SIG-M5 treated with dmso at 0.1 percent for 504 hours (cell line): Measurements from ENCODE around the gene ZNF614.
"Not testable (repeated sequence)": the region's sequence is repeated elsewhere in the genome, so short reads cannot be mapped to it uniquely, and the experiment has no call there.

Experiments used
- DNase-seq: peaks from one replicate; lab custom pipeline; 2025; ENCODE audit not compliant: unreplicated experiment; lab: John Stamatoyannopoulos, UW

ZNF614 gene

GRCh38 chr19:51993422-51993821 is 34.8 kb downstream of the ZNF614 start:
- no peak for DNase-seq

GRCh38 chr19:51986309-51987291 is 41.6 kb downstream of the ZNF614 start, which contains the start of gene ZNF350:
Gene ZNF350 (minus strand): TSS chr19:51986840. CDS start chr19:51974360, 12,480 bp downstream.
- peak; percentile 87 for DNase-seq

DNA sequence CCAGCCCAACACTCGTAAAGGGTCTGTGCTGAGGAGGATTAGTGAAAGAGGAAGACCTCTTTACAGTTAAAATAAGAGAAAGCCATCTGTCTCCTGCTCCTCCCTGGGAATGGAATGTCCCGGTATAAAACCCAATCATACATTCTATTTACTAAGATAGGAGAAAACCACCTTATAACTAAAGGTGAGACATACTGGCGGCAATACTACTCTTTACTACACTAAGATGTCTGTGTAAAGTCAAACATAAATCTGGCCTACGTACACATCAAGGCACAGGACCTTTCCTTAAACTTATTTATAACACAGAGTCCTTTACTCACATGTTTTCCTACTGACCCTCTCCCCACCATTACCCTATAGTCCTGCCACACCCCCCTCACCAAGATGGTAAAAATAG is 44.8 kb downstream of the ZNF614 start:
- no peak for DNase-seq

- not testable (repeated sequence) for DNase-seq
Observed at GRCh38 chr19:51980926-51981325, 47.3 kb downstream of the ZNF614 start.

GRCh38 chr19:51980116-51980736 is 48.0 kb downstream of the ZNF614 start:
- DNase-seq: no peak

DNA sequence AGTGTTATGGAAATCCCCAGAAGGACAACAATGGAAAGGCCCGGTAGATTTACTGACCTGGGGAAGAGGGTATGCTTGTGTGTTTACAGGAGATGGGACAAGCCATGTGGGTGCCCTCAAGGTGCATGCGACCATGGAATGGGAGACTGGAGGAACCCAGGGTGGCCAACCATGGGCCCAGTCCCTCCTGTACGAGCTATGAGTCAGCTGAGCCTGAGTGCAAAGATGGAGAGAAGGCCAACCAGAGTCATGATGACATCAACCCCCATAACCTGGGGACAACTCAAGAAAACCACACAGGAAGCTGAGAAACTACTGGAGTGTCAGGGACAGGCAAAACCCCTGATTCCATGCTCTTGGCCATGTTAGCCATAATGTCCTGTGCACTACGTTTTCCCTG is 49.3 kb downstream of the ZNF614 start:
- no peak for DNase-seq

DNA sequence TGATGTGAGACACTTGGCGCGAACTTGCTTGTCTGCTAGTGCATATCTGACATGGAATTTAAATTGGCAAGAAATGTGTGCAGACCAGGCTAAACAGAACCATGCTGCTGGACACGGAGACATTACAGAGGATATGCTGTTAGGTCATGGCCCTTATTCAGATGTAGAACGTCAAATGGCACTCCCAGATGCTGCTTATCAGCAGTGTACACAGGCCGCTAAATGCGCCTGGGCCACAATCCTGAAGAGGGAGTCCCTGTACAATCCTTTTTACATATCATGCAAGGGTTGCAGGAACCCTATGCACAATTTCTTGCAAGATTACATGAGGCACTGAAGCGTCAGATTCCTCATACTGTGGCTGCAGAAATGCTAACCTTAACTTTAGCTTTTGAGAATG is 50.8 kb downstream of the ZNF614 start:
- no peak for DNase-seq

DNA sequence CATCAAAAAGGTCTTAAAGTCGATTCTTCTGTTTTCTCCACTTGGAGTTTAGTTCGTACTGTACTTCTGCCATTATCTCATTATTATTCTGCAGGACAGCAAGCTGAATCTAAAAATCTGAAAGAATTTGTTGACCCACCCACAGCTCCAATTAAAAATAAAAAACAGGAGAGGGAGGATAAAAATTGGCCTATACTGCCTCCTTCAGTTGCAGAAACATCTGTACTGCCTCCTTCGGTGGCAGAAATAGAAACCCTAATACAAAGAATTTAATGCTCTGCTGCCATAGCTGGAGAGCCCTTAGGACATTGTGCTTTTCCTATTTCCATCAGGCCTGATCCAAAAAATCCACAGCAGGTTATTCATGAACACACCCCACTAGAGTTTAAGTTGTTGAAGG is 51.3 kb downstream of the ZNF614 start:
- no peak for DNase-seq

- not testable (repeated sequence) for DNase-seq
Observed at GRCh38 chr19:51975787-51976186, 52.4 kb downstream of the ZNF614 start.

DNA sequence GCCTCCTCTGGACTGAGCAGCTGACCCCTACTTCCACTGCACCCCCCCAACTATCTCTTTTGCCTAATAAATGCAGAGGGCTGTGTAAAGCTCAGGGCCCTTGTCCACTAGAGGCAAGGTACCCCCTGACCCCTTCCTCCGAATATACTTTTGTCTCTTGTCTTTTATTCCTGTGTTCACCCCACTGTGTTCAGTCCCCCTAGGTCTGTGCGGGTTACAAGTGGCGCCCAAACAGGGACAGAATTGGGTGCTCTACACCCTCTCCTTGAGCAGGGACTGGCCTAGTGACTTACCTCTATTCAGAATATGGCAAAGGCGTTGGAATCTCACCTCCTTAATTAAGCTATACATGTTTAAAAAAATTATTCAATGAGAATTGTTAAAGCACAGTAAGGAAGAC is 56.6 kb downstream of the ZNF614 start:
- no peak for DNase-seq

DNA sequence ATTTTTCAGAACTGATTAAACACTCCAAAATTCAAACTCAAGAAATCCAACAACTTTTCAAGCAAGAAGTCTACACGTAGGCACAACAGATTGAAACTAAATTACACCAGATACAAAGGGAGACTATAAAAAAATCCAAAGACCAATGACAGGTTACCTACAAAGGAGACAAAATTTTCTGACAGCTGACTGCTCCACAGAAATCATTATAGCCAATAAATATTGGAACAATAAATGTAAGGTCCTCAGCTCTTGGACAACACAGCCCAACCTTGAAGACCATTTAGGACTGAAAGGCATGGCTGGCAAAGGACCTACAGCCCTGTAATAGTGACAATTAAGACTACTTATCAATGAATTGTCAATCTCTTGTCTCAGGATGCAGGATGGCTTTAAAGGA is 57.5 kb downstream of the ZNF614 start:
- DNase-seq: no peak

DNA sequence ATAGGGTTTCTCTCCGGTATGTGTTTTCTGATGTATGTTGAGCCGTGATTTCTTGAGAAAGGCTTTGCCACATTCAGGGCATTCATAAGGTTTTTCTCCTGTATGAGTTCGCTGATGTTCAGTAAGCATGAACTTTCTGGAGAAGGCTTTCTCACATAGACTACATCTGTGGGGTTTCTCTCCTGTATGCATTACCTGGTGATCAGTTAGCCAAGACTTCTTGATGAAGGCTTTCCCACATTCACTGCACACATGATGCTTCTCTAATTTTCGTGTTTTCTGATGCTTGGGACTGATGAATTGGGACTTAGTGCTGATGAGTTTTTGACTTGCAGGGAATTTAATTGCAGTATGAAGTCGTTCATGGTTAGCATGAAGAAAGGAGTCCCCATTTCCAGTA is 62.6 kb downstream of the ZNF614 start:
- no peak for DNase-seq
